PC-3 (cell line): ENCODE results near the gene PLXNA4. TPM values are rescaled to one million over a fixed set of nuclear protein-coding genes. Genes with fewer than 3 reads are reported as not detected.

Experiments used
- ATAC-seq: fragments of 200-7000 bp; cut with Tn5 transposase; 2 replicates; pipeline ENCODE4 v1.9.1; 2020; ENCODE audit warnings: mild to moderate bottlenecking, moderate library complexity
- BruUV-seq: library from RNA; stranded (reverse); fragments of 400-500 nt; replicated peaks from 2 replicates; lab custom pipeline; 2021; lab: Mats Ljungman, UMichigan
- CTCF ChIA-PET: fragments of 300-600 bp; sonication (Branson Sonifier 250); formaldehyde crosslinking; loops from one replicate; lab custom pipeline; 2022; ENCODE audit warnings: antibody characterized with exemption; lab: Charles Lee
- POLR2A ChIA-PET: fragments of 300-600 bp; sonication (Branson Sonifier 250); formaldehyde crosslinking; loops from one replicate; lab custom pipeline; 2022; ENCODE audit warnings: antibody characterized with exemption; ENCODE audit not compliant: unreplicated experiment; lab: Charles Lee
- DNase-seq: peaks from one replicate; pipeline ENCODE4 v3.0.0-alpha.2; 2015
- H2AFZ ChIP-seq: fragments of 300-600 bp; sonication (generic); 2 replicates; pipeline ENCODE4 v1.6.0; 2016; ENCODE audit warnings: antibody characterized with exemption, low read length
- H3F3A ChIP-seq: fragments of 300-600 bp; sonication (generic); one replicate; pipeline ENCODE4 v1.6.0; 2017; ENCODE audit warnings: antibody characterized with exemption, low read length, control low read depth, mild to moderate bottlenecking; ENCODE audit not compliant: unreplicated experiment
- H3K27ac ChIP-seq: fragments of 300-600 bp; sonication (generic); 2 replicates; pipeline ENCODE4 v1.5.1; 2016; ENCODE audit warnings: mild to moderate bottlenecking, low read length
- H3K27me3 ChIP-seq: fragments of 300-600 bp; sonication (generic); 2 replicates; pipeline ENCODE4 v1.6.1; 2016; ENCODE audit warnings: low read length, mixed read lengths
- H3K36me3 ChIP-seq: fragments of 300-600 bp; sonication (generic); 2 replicates; pipeline ENCODE4 v1.6.1; 2016; ENCODE audit warnings: low read depth, mixed run types, low read length, mixed read lengths
- H3K4me1 ChIP-seq: fragments of 300-600 bp; sonication (generic); 2 replicates; pipeline ENCODE4 v1.5.1; 2016; ENCODE audit warnings: low read length; ENCODE audit not compliant: insufficient read depth
- H3K4me2 ChIP-seq: fragments of 300-600 bp; sonication (generic); 2 replicates; pipeline ENCODE4 v1.6.0; 2016; ENCODE audit warnings: low read length
- H3K4me3 ChIP-seq: fragments of 300-600 bp; sonication (generic); 2 replicates; pipeline ENCODE4 v1.5.1; 2016; ENCODE audit warnings: mild to moderate bottlenecking, low read length, mixed read lengths
- H3K79me2 ChIP-seq: fragments of 300-600 bp; sonication (generic); 2 replicates; pipeline ENCODE4 v1.6.1; 2017; ENCODE audit warnings: low read length, mixed read lengths
- H3K9ac ChIP-seq: fragments of 300-600 bp; sonication (generic); 2 replicates; pipeline ENCODE4 v1.6.0; 2016; ENCODE audit warnings: mild to moderate bottlenecking, low read length
- H3K9me2 ChIP-seq: fragments of 300-600 bp; sonication (generic); replicated peaks from 2 replicates; pipeline ENCODE4 v1.6.1; 2016; ENCODE audit warnings: mixed run types, low read length, mixed read lengths
- H3K9me3 ChIP-seq: fragments of 300-600 bp; sonication (generic); 2 replicates; pipeline ENCODE4 v1.6.1; 2016; ENCODE audit warnings: low read length, mixed read lengths
- H4K20me1 ChIP-seq: fragments of 300-600 bp; sonication (generic); 2 replicates; pipeline ENCODE4 v1.6.1; 2016; ENCODE audit warnings: low read length, mixed read lengths
- CTCF ChIP-seq: fragments of 300-600 bp; sonication (generic); conservative IDR thresholded peaks from 2 replicates; pipeline ENCODE4 v1.5.1; 2017; ENCODE audit warnings: antibody characterized with exemption, low read depth, mild to moderate bottlenecking, low read length
- EZH2 ChIP-seq: fragments of 300-600 bp; sonication (generic); IDR thresholded peaks from one replicate; pipeline ENCODE4 v1.6.1; 2017; ENCODE audit warnings: antibody characterized with exemption, mild to moderate bottlenecking, low read length; ENCODE audit not compliant: unreplicated experiment
- EZH2phosphoT487 ChIP-seq: fragments of 300-600 bp; sonication (generic); IDR thresholded peaks from 2 replicates; pipeline ENCODE4 v1.6.1; 2018; ENCODE audit warnings: mild to moderate bottlenecking, antibody characterized with exemption, low read length, borderline replicate concordance
- intact Hi-C: fragments of 100-400 bp; cut with micrococcal nuclease; formaldehyde crosslinking; loops from 2 replicates; pipeline ENCODE4 v1.9.0; 2023
- total RNA-seq: library from RNA; depleted of rRNA; stranded (reverse); fragments of >200 nt; gene quantifications from 2 replicates; pipeline ENCODE4 v1.2.3, GENCODE V29; 2014

The PLXNA4 gene
- total RNA-seq, 1 experiment from 2014 or later = 1.2 TPM

- Histone ChIP-seq H3K36me3 (no peaks in the 10 kb centered on the region), H2AFZ (no peak overlapping the region), H3K9ac (no peak overlapping the region), H3K9me3 (no peaks in the 10 kb centered on the region), H3K9me2 (no peaks in the 10 kb centered on the region), H3K79me2 (no peaks in the 10 kb centered on the region), H3K4me3 (no peak overlapping the region), H3K27me3 (no peaks in the 10 kb centered on the region), H3K27ac (no peak overlapping the region), H3F3A (no peaks in the 10 kb centered on the region), H3K4me1 (peaks cover 10% of the 10 kb centered on the region), H3K4me2 (no peak overlapping the region), H4K20me1 (no peaks in the 10 kb centered on the region)
- DNase-seq (peak; percentile 47), ATAC-seq (peak; percentile 52)
- ChIA-PET CTCF (no interaction called here), POLR2A (no interaction called here)
- intact Hi-C loops = no loop called here
- TF ChIP-seq EZH2 (no peak), CTCF (no peak), EZH2phosphoT487 (no peak)
- BruUV-seq = no TSS peak
Measured at GRCh38 chr7:132291481-132291880, 284.8 kb downstream of the PLXNA4 start.

- BruUV-seq = no TSS peak
- intact Hi-C loops = no loop called here
- POLR2A ChIA-PET = no interaction called here
Measured at GRCh38 chr7:132290021-132290420, 286.2 kb downstream of the PLXNA4 start.

GRCh38 chr7:132286836-132287235 lies 289.4 kb downstream of the PLXNA4 start:
- ATAC-seq = no peak
- Histone ChIP-seq H3K36me3 (no peaks in the 10 kb centered on the region), H3K4me2 (no peak overlapping the region), H3F3A (no peaks in the 10 kb centered on the region), H3K9ac (no peak overlapping the region), H3K27ac (no peak overlapping the region), H3K79me2 (no peaks in the 10 kb centered on the region), H3K9me3 (no peaks in the 10 kb centered on the region), H2AFZ (no peak overlapping the region), H3K4me3 (no peak overlapping the region), H3K9me2 (no peaks in the 10 kb centered on the region), H3K4me1 (no peaks in the 10 kb centered on the region), H3K27me3 (no peaks in the 10 kb centered on the region), H4K20me1 (no peaks in the 10 kb centered on the region)
- TF ChIP-seq EZH2 (no peak), CTCF (no peak), EZH2phosphoT487 (no peak)
- intact Hi-C loops = no loop called here
- no peak for DNase-seq
- ChIA-PET POLR2A (no interaction called here), CTCF (no interaction called here)
- BruUV-seq = no TSS peak

More at GRCh38 chr7:132290021-132290420, 286.2 kb downstream of the PLXNA4 start:
- TF ChIP-seq EZH2 (no peak), CTCF (no peak)
- Histone ChIP-seq H2AFZ (no peak overlapping the region), H3K4me3 (no peak overlapping the region), H3K27me3 (no peaks in the 10 kb centered on the region), H3K9me2 (no peaks in the 10 kb centered on the region), H3K36me3 (no peaks in the 10 kb centered on the region), H3K9ac (no peak overlapping the region), H3K27ac (no peak overlapping the region), H3F3A (no peaks in the 10 kb centered on the region), H4K20me1 (no peaks in the 10 kb centered on the region), H3K4me1 (peaks cover 10% of the 10 kb centered on the region), H3K9me3 (no peaks in the 10 kb centered on the region), H3K79me2 (no peaks in the 10 kb centered on the region), H3K4me2 (no peak overlapping the region)
- CTCF ChIA-PET = no interaction called here
- DNase-seq (no peak), ATAC-seq (no peak)
